H9 (cell line): ENCODE measurements around the gene SORCS2. TPM values are rescaled to one million over a fixed set of nuclear protein-coding genes. Genes with fewer than 3 reads are reported as not detected.

Experiments
- DNase-seq: peaks from one replicate; pipeline ENCODE4 v3.0.0-alpha.2; 2017
- H2AFZ ChIP-seq: one replicate; pipeline ENCODE4 v1.6.1; 2013; ENCODE audit warnings: mild to moderate bottlenecking, low read length, control low read depth, moderate library complexity
- H2AK5ac ChIP-seq: 2 replicates; pipeline ENCODE4 v1.6.1; 2013; ENCODE audit warnings: low read length, control low read depth, mixed read lengths; ENCODE audit not compliant: insufficient read length
- H2BK120ac ChIP-seq: one replicate; pipeline ENCODE4 v1.6.1; 2013; ENCODE audit warnings: low read depth, mild to moderate bottlenecking, low read length, control low read depth, inconsistent platforms; ENCODE audit not compliant: poor library complexity, severe bottlenecking
- H2BK12ac ChIP-seq: 2 replicates; pipeline ENCODE4 v1.6.1; 2013; ENCODE audit warnings: low read length, control low read depth, mixed read lengths, low read depth; ENCODE audit not compliant: insufficient read length
- H2BK15ac ChIP-seq: 2 replicates; pipeline ENCODE4 v1.6.1; 2013; ENCODE audit warnings: low read depth, low read length, control low read depth
- H2BK20ac ChIP-seq: one replicate; pipeline ENCODE4 v1.6.1; 2013; ENCODE audit warnings: low read depth, mild to moderate bottlenecking, low read length, control low read depth, inconsistent platforms; ENCODE audit not compliant: poor library complexity, severe bottlenecking
- H2BK5ac ChIP-seq: 2 replicates; pipeline ENCODE4 v1.6.1; 2013; ENCODE audit warnings: low read length, control low read depth, mixed read lengths; ENCODE audit not compliant: insufficient read length
- H3K14ac ChIP-seq: 2 replicates; pipeline ENCODE4 v1.6.1; 2013; ENCODE audit warnings: low read length, control low read depth; ENCODE audit not compliant: insufficient read depth
- H3K18ac ChIP-seq: 2 replicates; pipeline ENCODE4 v1.6.1; 2013; ENCODE audit warnings: low read depth, mild to moderate bottlenecking, mixed read lengths, low read length, control low read depth; ENCODE audit not compliant: insufficient read length
- H3K23ac ChIP-seq: 2 replicates; pipeline ENCODE4 v1.6.1; 2013; ENCODE audit warnings: low read length, control low read depth, mixed read lengths, low read depth; ENCODE audit not compliant: insufficient read length
- H3K23me2 ChIP-seq: 2 replicates; pipeline ENCODE4 v1.6.1; 2013; ENCODE audit warnings: low read depth, mild to moderate bottlenecking, mixed read lengths, low read length, control low read depth; ENCODE audit not compliant: insufficient read length, poor library complexity, severe bottlenecking
- H3K27ac ChIP-seq: 2 replicates; pipeline ENCODE4 v1.5.1; 2013; ENCODE audit warnings: low read length, control low read depth, mixed read lengths, low read depth; ENCODE audit not compliant: insufficient read length
- H3K27me3 ChIP-seq: 2 replicates; pipeline ENCODE4 v1.6.1; 2013; ENCODE audit warnings: low read length, control low read depth, inconsistent platforms; ENCODE audit not compliant: insufficient read depth
- H3K4ac ChIP-seq: 2 replicates; pipeline ENCODE4 v1.6.1; 2013; ENCODE audit warnings: low read depth, mild to moderate bottlenecking, control low read depth, inconsistent platforms, low read length, moderate library complexity
- H3K4me1 ChIP-seq: 2 replicates; pipeline ENCODE4 v1.6.1; 2013; ENCODE audit warnings: low read length, control low read depth, inconsistent platforms; ENCODE audit not compliant: insufficient read depth
- H3K4me2 ChIP-seq: 2 replicates; pipeline ENCODE4 v1.6.1; 2013; ENCODE audit warnings: low read length, control low read depth, mixed read lengths; ENCODE audit not compliant: insufficient read length, insufficient read depth
- H3K56ac ChIP-seq: 2 replicates; pipeline ENCODE4 v1.6.1; 2013; ENCODE audit warnings: low read depth, mild to moderate bottlenecking, mixed read lengths, low read length, control low read depth; ENCODE audit not compliant: insufficient read length
- H3K79me1 ChIP-seq: 2 replicates; pipeline ENCODE4 v1.6.1; 2013; ENCODE audit warnings: low read depth, mild to moderate bottlenecking, moderate library complexity, low read length, control low read depth, inconsistent platforms; ENCODE audit not compliant: insufficient read depth, poor library complexity, severe bottlenecking
- H3K79me2 ChIP-seq: 2 replicates; pipeline ENCODE4 v1.6.1; 2013; ENCODE audit warnings: low read length, control low read depth, inconsistent platforms; ENCODE audit not compliant: insufficient read depth
- H3K9ac ChIP-seq: 2 replicates; pipeline ENCODE4 v1.6.1; 2013; ENCODE audit warnings: low read length, control low read depth, mixed read lengths; ENCODE audit not compliant: insufficient read length; ENCODE audit errors: extremely low read depth
- H3K9me3 ChIP-seq: one replicate; pipeline ENCODE4 v1.6.1; 2013; ENCODE audit warnings: low read depth, low read length, inconsistent platforms; ENCODE audit not compliant: control insufficient read depth
- H3T11ph ChIP-seq: one replicate; pipeline ENCODE4 v1.6.1; 2013; ENCODE audit warnings: mild to moderate bottlenecking, low read length, control low read depth, inconsistent platforms
- H4K20me1 ChIP-seq: one replicate; pipeline ENCODE4 v1.6.1; 2013; ENCODE audit not compliant: control insufficient read depth, insufficient read length, insufficient read depth
- H4K5ac ChIP-seq: 2 replicates; pipeline ENCODE4 v1.6.1; 2013; ENCODE audit warnings: low read depth, mild to moderate bottlenecking, mixed read lengths, low read length, control low read depth; ENCODE audit not compliant: insufficient read length
- H4K8ac ChIP-seq: replicated peaks from 2 replicates; pipeline ENCODE4 v1.6.1; 2013; ENCODE audit warnings: low read length, control low read depth, mixed read lengths, low read depth; ENCODE audit not compliant: insufficient read length
- H4K91ac ChIP-seq: 2 replicates; pipeline ENCODE4 v1.6.1; 2013; ENCODE audit warnings: low read depth, mild to moderate bottlenecking, moderate library complexity, mixed read lengths, low read length, control low read depth; ENCODE audit not compliant: insufficient read length
- H3K27ac Mint-ChIP-seq, 3 experiments: 2 replicates in 2 of 3; 3 replicates in 1 of 3; pipeline ENCODE4 v1.8.0; 2020 to 2021; ENCODE audit warnings: mixed read lengths in 3 of 3, mild to moderate bottlenecking in 1 of 3, moderate library complexity in 1 of 3
- H3K27me3 Mint-ChIP-seq: 2 replicates; pipeline ENCODE4 v1.8.0; 2021; ENCODE audit warnings: low read depth, mild to moderate bottlenecking, moderate library complexity, mixed read lengths
- H3K36me3 Mint-ChIP-seq, 3 experiments: 2 replicates in 2 of 3; 3 replicates in 1 of 3; pipeline ENCODE4 v1.8.0; 2020 to 2021; ENCODE audit warnings: low read depth in 3 of 3, mixed read lengths in 3 of 3; ENCODE audit not compliant: insufficient read depth in 1 of 3
- H3K4me1 Mint-ChIP-seq, 2 experiments: 2 replicates each; pipeline ENCODE4 v1.8.0; 2020; ENCODE audit warnings: mixed read lengths in 2 of 2
- H3K4me3 Mint-ChIP-seq, 2 experiments: 2 replicates in 1 of 2; 3 replicates in 1 of 2; pipeline ENCODE4 v1.8.0; 2020 to 2021; ENCODE audit warnings: mild to moderate bottlenecking in 2 of 2, mixed read lengths in 2 of 2, moderate library complexity in 1 of 2
- H3K9me3 Mint-ChIP-seq, 2 experiments: 2 replicates in 1 of 2; 3 replicates in 1 of 2; pipeline ENCODE4 v1.8.0; 2020; ENCODE audit warnings: mild to moderate bottlenecking in 2 of 2, mixed read lengths in 2 of 2, moderate library complexity in 1 of 2
- CTCF ChIP-seq: fragments of 200-600 bp; sonication (generic); conservative IDR thresholded peaks from 3 replicates; pipeline ENCODE4 v1.8.0; 2021; ENCODE audit warnings: antibody characterized with exemption, mild to moderate bottlenecking
- WGBS: extraction: QIAGEN DNeasy Blood & Tissue Kit; methylation state at CpG from one replicate; pipeline ENCODE4 v1.1.7; 2013; ENCODE audit warnings: missing lambda C conversion rate, low lambda C conversion rate, mixed read lengths; ENCODE audit not compliant: insufficient read length; ENCODE audit errors: extremely low coverage; 5-methylcytosine and 5-hydroxymethylcytosine counted together
- total RNA-seq: library from RNA; stranded (reverse); gene quantifications from 2 replicates; pipeline ENCODE4 v1.2.1, GENCODE V29; 2021

SORCS2 gene
- total RNA-seq, 1 experiment from 2014 or later: 0.57 TPM

- Histone ChIP-seq H2BK120ac (no peak overlapping the region), H3K18ac (no peak overlapping the region), H3K4ac (no peak overlapping the region), H4K91ac (no peak overlapping the region), H3K56ac (no peak overlapping the region), H2BK15ac (no peak overlapping the region), H3T11ph (no peak overlapping the region), H3K27ac (no peak overlapping the region), H3K9me3 (no peaks in the 10 kb centered on the region), H4K20me1 (no peaks in the 10 kb centered on the region), H3K79me1 (no peaks in the 10 kb centered on the region), H3K27me3 (no peaks in the 10 kb centered on the region), H2AFZ (no peak overlapping the region), H2BK5ac (no peak overlapping the region), H3K4me1 (no peaks in the 10 kb centered on the region), H3K4me2 (no peak overlapping the region), H3K79me2 (no peaks in the 10 kb centered on the region), H3K14ac (no peak overlapping the region; the same call in 1 of the 2 replicates), H2BK12ac (no peak overlapping the region), H3K23me2 (no peaks in the 10 kb centered on the region), H4K5ac (no peak overlapping the region), H4K8ac (no peak overlapping the region), H2AK5ac (no peak overlapping the region), H2BK20ac (no peak overlapping the region), H3K23ac (no peak overlapping the region), H3K9ac (no peak overlapping the region)
- no peak overlapping the region for H3K27ac Mint-ChIP-seq
- no peak overlapping the region for H3K4me3 Mint-ChIP-seq
- H3K4me1 Mint-ChIP-seq: 0 out of 4 replicates have a peak, but pooled peaks cover 0 to 3% of the 10 kb centered on the region in 2 experiments
- no peak for TF ChIP-seq CTCF
- no peak for DNase-seq
- H3K27me3 Mint-ChIP-seq: peaks cover 37% of the 10 kb centered on the region
- H3K36me3 Mint-ChIP-seq: no peaks in the 10 kb centered on the region
- no CpG with 5 or more reads among the region's 8 CpGs for WGBS
- no peaks in the 10 kb centered on the region for H3K9me3 Mint-ChIP-seq
Measured at GRCh38 chr4:7282786-7283440, 90.6 kb downstream of the SORCS2 start.
